Stomach (tissue), 9 donors: Measurements from ENCODE around the gene ACRBP. TPM values are rescaled to one million over a fixed set of nuclear protein-coding genes. Genes with fewer than 3 reads are reported as not detected.

Source experiments
- DNase-seq, 2 donors: peaks; one replicate each; pipeline versions ENCODE4 v3.0.0 to v3.0.0-alpha.2; 2013 to 2019
- H3K27ac ChIP-seq, 5 donors: fragments of 200-600 bp in 4 of 5; sonication (generic) in 4 of 5; one replicate each; pipeline ENCODE4 v1.5.1; 2013 to 2019; ENCODE audit warnings: mild to moderate bottlenecking in 1 of 5, moderate library complexity in 1 of 5
- H3K27me3 ChIP-seq, 3 donors: fragments of 200-600 bp; sonication (generic); one replicate each; pipeline ENCODE4 v1.5.1; 2017 to 2019; ENCODE audit warnings: mixed run types in 1 of 3
- H3K36me3 ChIP-seq, 4 donors: fragments of 200-600 bp; sonication (generic); 1 replicate in 3 of 4; 2 replicates in 1 of 4; pipeline ENCODE4 v1.5.1; 2016 to 2019
- H3K4me1 ChIP-seq, 4 donors: fragments of 200-600 bp; sonication (generic); one replicate each; pipeline ENCODE4 v1.5.1; 2016 to 2019
- H3K4me3 ChIP-seq, 4 donors: fragments of 200-600 bp; sonication (generic) in 3 of 4; one replicate each; pipeline ENCODE4 v1.5.1; 2016 to 2019; ENCODE audit warnings: mild to moderate bottlenecking in 1 of 4
- H3K9me3 ChIP-seq, 4 donors: fragments of 200-600 bp; sonication (generic); one replicate each; pipeline ENCODE4 v1.5.1; 2016 to 2019
- CTCF ChIP-seq, 7 experiments: fragments of 450-650 bp in 4 of 7; fragments of 200-600 bp in 3 of 7; sonication (generic) in 3 of 7; IDR thresholded peaks; one replicate each; pipeline ENCODE4 v1.5.1; 2016 to 2019; ENCODE audit warnings: antibody characterized with exemption in 7 of 7, control low read depth in 2 of 7, mild to moderate bottlenecking in 1 of 7
- EP300 ChIP-seq: sonication (generic); formaldehyde crosslinking; IDR thresholded peaks from one replicate; pipeline ENCODE4 v1.6.1; 2017; ENCODE audit warnings: antibody characterized with exemption
- POLR2A ChIP-seq, 4 donors: fragments of 450-650 bp; IDR thresholded peaks; one replicate each; pipeline ENCODE4 v1.6.1; 2016; ENCODE audit warnings: antibody characterized with exemption in 4 of 4, control low read depth in 2 of 4, mild to moderate bottlenecking in 1 of 4, moderate library complexity in 1 of 4
- POLR2AphosphoS5 ChIP-seq, 3 donors: sonication (generic); formaldehyde crosslinking; IDR thresholded peaks; one replicate each; pipeline ENCODE4 v1.6.1; 2016; ENCODE audit warnings: antibody characterized with exemption in 3 of 3
- WGBS, 5 donors: extraction: QIAGEN DNeasy Blood & Tissue Kit in 3 of 5; methylation state at CpG; one replicate each; pipeline versions ENCODE4 v1.1.5 to v1.1.7; 2013 to 2018; 5-methylcytosine and 5-hydroxymethylcytosine counted together
- intact Hi-C: fragments of 100-400 bp; cut with DNase I; formaldehyde crosslinking; loops from one replicate; pipeline ENCODE4 v1.15.1; 2023; ENCODE audit warnings: low total_unique reads
- polyA plus RNA-seq, 3 donors: library from polyadenylated mRNA; stranded (reverse); fragments of 200-250 nt; gene quantifications; one replicate each; pipeline ENCODE4 v1.2.3, GENCODE V29; 2013
- total RNA-seq, 5 donors: library from RNA; depleted of rRNA; stranded (reverse); fragments of >200 nt; gene quantifications; one replicate each; pipeline versions ENCODE4 v1.1.0 to v1.2.3, GENCODE V29; 2014 to 2016
- donor health status: healthy with polysubstance abuse.
- donor health status: Bipolar disorder and iron deficiency.
- donor health status: healthy.

Gene ACRBP
- total and polyA plus RNA-seq, 8 donors = 0.31 to 6.4 (median 1.6) TPM; not detected in 3

- Histone ChIP-seq H3K27ac (no peak overlapping the region), H3K36me3 (peaks cover 0 to 20% (median 16%) of the 10 kb centered on the region in 4 donors), H3K4me3 (peak overlapping the region in 2 of 4 donors; percentile 6 to 28), H3K4me1 (peaks cover 0 to 18% (median 8%) of the 10 kb centered on the region in 4 donors), H3K27me3 (peaks cover 0 to 16% (median 4%) of the 10 kb centered on the region in 3 donors), H3K9me3 (no peaks in the 10 kb centered on the region)
- 49 to 70% (median 62%) methylated on average over 53 to 88 of the region's 88 CpGs for WGBS, 5 donors
- DNase-seq = peak in 1 of 2 donors; percentile 90
- no peak for TF ChIP-seq EP300
- TF ChIP-seq CTCF (IDR thresholded peaks at IDR 0.05) = peak in 3 of 7 experiments; percentile 6 to 38 (median 22)
- intact Hi-C loops = no loop called here
These were observed 26.9 kb downstream of the ACRBP start for GRCh38 chr12:6620137-6620884.

GRCh38 chr12:6618483-6619225, 28.6 kb downstream of the ACRBP start:
- DNase-seq = no peak
- intact Hi-C loops = no loop called here
- TF ChIP-seq POLR2AphosphoS5 (IDR thresholded peaks at IDR 0.05) (no peak), EP300 (no peak)

GRCh38 chr12:6615802-6616201, 31.4 kb downstream of the ACRBP start:
- Histone ChIP-seq H3K4me1 (peaks cover 29 to 57% (median 41%) of the 10 kb centered on the region in 4 donors), H3K4me3 (no peak overlapping the region), H3K9me3 (no peaks in the 10 kb centered on the region), H3K27ac (peak overlapping the region in 3 of 5 donors; percentile 35 to 94 (median 91)), H3K36me3 (peaks cover 0 to 17% (median 14%) of the 10 kb centered on the region in 4 donors), H3K27me3 (peaks cover 0 to 12% (median 4%) of the 10 kb centered on the region in 3 donors)
- WGBS, 5 donors = 41 to 65% (median 48%) methylated on average over 3 of the region's 3 CpGs
- DNase-seq = peak in 1 of 2 donors; percentile 46
- TF ChIP-seq CTCF (IDR thresholded peaks at IDR 0.05) (no peak), POLR2AphosphoS5 (IDR thresholded peaks at IDR 0.05) (no peak), EP300 (no peak), POLR2A (IDR thresholded peaks at IDR 0.05) (no peak)
- intact Hi-C loops = no loop called here

More at GRCh38 chr12:6618483-6619225, 28.6 kb downstream of the ACRBP start:
- H3K27me3 ChIP-seq = peaks cover 0 to 16% (median 4%) of the 10 kb centered on the region in 3 donors
- WGBS, 5 donors = 70 to 81% (median 79%) methylated on average over 5 of the region's 5 CpGs
- no peaks in the 10 kb centered on the region for H3K9me3 ChIP-seq
- peaks cover 0 to 20% (median 16%) of the 10 kb centered on the region in 4 donors for H3K36me3 ChIP-seq
- H3K27ac ChIP-seq = peak overlapping the region in 1 of 5 donors; percentile 39
- H3K4me1 ChIP-seq = peaks cover 7 to 30% (median 19%) of the 10 kb centered on the region in 4 donors
- no peak overlapping the region for H3K4me3 ChIP-seq

GRCh38 chr12:6614513-6615172, 32.6 kb downstream of the ACRBP start:
- Histone ChIP-seq H3K4me1 (peaks cover 29 to 47% (median 34%) of the 10 kb centered on the region in 4 donors), H3K4me3 (no peak overlapping the region), H3K27ac (peak overlapping the region; percentile 69 to 94 (median 91)), H3K36me3 (peaks cover 0 to 6% (median 2%) of the 10 kb centered on the region in 4 donors), H3K27me3 (peaks cover 0 to under 1% (median 0%) of the 10 kb centered on the region in 3 donors), H3K9me3 (no peaks in the 10 kb centered on the region)
- peak in 1 of 2 donors; percentile 64 for DNase-seq
- TF ChIP-seq POLR2A (IDR thresholded peaks at IDR 0.05) = no peak
- TF ChIP-seq EP300 = no peak
- no peak for TF ChIP-seq POLR2AphosphoS5 (IDR thresholded peaks at IDR 0.05)
- TF ChIP-seq CTCF (IDR thresholded peaks at IDR 0.05) = no peak
- intact Hi-C loops = no loop called here
- 43 to 49% (median 45%) methylated on average over 7 of the region's 7 CpGs for WGBS, 5 donors
